Fibroblast of mammary gland (primary cell): ENCODE measurements around the gene ETV6.

Experiments used
- DNase-seq: peaks from one replicate; pipeline ENCODE4 v3.0.0-alpha.2; 2010; ENCODE audit warnings: low read depth
- H3K4me3 ChIP-seq: 2 replicates; pipeline ENCODE4 v1.5.1; 2011; ENCODE audit warnings: low read depth, mild to moderate bottlenecking, low read length, moderate library complexity; ENCODE audit not compliant: control insufficient read depth
- CTCF ChIP-seq: conservative IDR thresholded peaks from 2 replicates; pipeline ENCODE4 v1.5.1; 2011; ENCODE audit warnings: low read depth, low read length, inconsistent platforms; ENCODE audit not compliant: control insufficient read depth, insufficient read depth

ETV6 gene

DNA sequence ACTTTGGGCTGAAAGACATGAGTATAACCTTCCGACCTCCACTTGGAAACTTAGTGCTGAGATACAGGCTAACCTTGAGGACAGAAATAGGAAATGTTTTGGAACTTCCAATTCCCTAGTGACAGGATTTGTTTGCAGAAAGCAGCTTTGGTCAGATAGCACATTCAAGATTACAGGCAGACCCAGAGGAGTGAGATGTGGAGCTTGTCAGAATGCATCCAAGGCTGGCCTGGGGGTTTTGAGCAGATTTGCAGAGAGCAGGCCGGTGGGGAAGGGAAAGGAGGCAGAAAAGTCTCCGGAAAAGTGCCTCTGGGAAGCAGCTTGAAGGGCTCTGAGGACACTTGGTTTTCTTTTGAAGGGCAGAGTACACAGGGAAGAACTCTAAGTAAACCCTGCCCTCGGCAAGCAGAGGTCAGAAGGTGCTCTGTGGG, 180.3 kb downstream of the ETV6 start:
- no peak overlapping the region for H3K4me3 ChIP-seq
- TF ChIP-seq CTCF = no peak
- no peak for DNase-seq

GRCh38 chr12:11830307-11830801, 180.9 kb downstream of the ETV6 start:
- TF ChIP-seq CTCF = no peak
- H3K4me3 ChIP-seq = no peak overlapping the region
- no peak for DNase-seq

DNA sequence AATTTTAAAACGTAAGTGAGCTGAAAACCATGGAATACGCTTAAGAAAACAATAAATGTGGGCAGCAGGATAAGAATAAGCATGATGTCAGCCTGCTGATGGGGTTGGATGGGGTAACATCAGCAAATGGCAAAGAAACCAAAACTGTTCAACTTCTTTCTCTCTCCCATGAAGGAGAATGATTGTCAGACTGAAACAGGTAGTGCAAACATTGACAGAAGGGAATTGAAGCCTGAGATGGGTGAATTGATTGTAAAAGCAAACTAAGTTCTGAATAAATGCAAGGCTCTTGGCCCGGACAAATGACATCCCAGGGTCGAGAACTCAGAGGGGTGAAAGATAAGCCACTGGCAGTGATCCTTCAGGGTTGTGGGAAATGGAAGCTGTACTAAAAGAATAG, 182.6 kb downstream of the ETV6 start:
- no peak overlapping the region for H3K4me3 ChIP-seq
- no peak for DNase-seq
- TF ChIP-seq CTCF = no peak

DNA sequence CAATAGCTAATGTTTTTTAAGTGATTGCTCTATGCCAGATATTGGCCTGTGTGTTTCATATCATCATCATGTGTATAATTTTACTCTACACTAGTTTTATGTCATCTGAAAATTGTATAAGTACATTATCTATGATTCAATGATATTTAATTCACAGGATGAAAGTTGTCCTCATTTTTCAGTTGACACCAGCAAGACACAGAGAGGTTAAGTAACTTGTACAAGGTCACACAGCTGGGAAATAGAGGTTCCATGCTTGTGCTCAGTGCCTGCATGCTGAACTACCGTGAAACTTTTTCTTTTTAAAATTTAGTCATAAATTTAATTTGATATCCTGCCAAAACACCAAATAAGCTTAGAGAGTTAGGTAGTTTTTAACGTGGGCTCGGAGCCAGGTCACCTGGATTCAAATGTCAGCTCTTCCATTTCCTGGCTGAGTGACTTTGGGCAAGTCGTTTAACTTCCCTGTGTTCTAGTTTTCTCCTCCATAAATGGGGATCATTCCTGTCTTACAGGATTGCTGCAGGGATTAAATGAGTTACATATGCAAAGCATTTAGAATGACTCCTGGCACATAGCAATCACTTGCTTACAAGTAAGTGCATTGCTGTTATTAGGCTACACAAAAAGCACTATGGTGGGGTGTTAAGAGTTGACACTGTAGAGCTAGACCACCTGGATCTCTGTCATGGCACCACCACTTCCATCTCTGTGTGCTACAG, 183.9 kb downstream of the ETV6 start:
- no peak for DNase-seq
- TF ChIP-seq CTCF = no peak
- no peak overlapping the region for H3K4me3 ChIP-seq

- DNase-seq = peak; percentile 64
- no peak overlapping the region for H3K4me3 ChIP-seq
- TF ChIP-seq CTCF = no peak
Observed at GRCh38 chr12:11834104-11834812, 184.8 kb downstream of the ETV6 start.

GRCh38 chr12:11834931-11835330, 185.5 kb downstream of the ETV6 start:
- no peak overlapping the region for H3K4me3 ChIP-seq
- TF ChIP-seq CTCF = no peak
- DNase-seq = no peak
